RPMI8226 (cell line): ENCODE data around the gene ALPP.
"Not testable (repeated sequence)": the region's sequence is repeated elsewhere in the genome, so short reads cannot be mapped to it uniquely, and the experiment has no call there.

ENCODE experiments used
- DNase-seq: peaks from one replicate; pipeline ENCODE4 v3.0.0-alpha.2; 2015

ALPP gene

GRCh38 chr2:232407428-232408150 is 29.0 kb downstream of the ALPP start:
- DNase-seq: not testable (repeated sequence)

GRCh38 chr2:232408269-232408668 is 29.7 kb downstream of the ALPP start:
- not testable (repeated sequence) for DNase-seq

GRCh38 chr2:232409617-232410016 is 31.1 kb downstream of the ALPP start:
- not testable (repeated sequence) for DNase-seq

GRCh38 chr2:232410238-232410900 is 31.8 kb downstream of the ALPP start:
- DNase-seq: no peak

GRCh38 chr2:232411901-232412629 is 33.5 kb downstream of the ALPP start:
- no peak for DNase-seq

- no peak for DNase-seq
Measured at GRCh38 chr2:232412986-232413385, 34.4 kb downstream of the ALPP start.

- no peak for DNase-seq
Measured at GRCh38 chr2:232415138-232415690, 36.7 kb downstream of the ALPP start.

GRCh38 chr2:232415736-232416520 is 37.4 kb downstream of the ALPP start:
- no peak for DNase-seq

- DNase-seq: no peak
Measured at GRCh38 chr2:232416521-232417470, 38.2 kb downstream of the ALPP start.

GRCh38 chr2:232417489-232417888 is 38.9 kb downstream of the ALPP start:
- DNase-seq: no peak

- no peak for DNase-seq
Measured at GRCh38 chr2:232418056-232418455, 39.5 kb downstream of the ALPP start.

- no peak for DNase-seq
Measured at GRCh38 chr2:232418466-232419244, 40.1 kb downstream of the ALPP start.

- peak; percentile 44 for DNase-seq
Measured at GRCh38 chr2:232419245-232420072, 40.9 kb downstream of the ALPP start.

- no peak for DNase-seq
Measured at GRCh38 chr2:232420073-232420454, 41.5 kb downstream of the ALPP start.

- DNase-seq: peak; percentile 71
Measured at GRCh38 chr2:232420463-232421188, 42.1 kb downstream of the ALPP start.

GRCh38 chr2:232421189-232421785 is 42.7 kb downstream of the ALPP start:
- no peak for DNase-seq

GRCh38 chr2:232422051-232422450 is 43.5 kb downstream of the ALPP start:
- DNase-seq: no peak

- DNase-seq: not testable (repeated sequence)
Measured at GRCh38 chr2:232422996-232423395, 44.4 kb downstream of the ALPP start.

GRCh38 chr2:232423407-232423806 is 44.9 kb downstream of the ALPP start:
- not testable (repeated sequence) for DNase-seq
